Neural cell (in vitro differentiated cells): ENCODE results near the gene NEURL1. TPM values are rescaled to one million over a fixed set of nuclear protein-coding genes. Genes with fewer than 3 reads are reported as not detected.

Source experiments
- H2AFZ ChIP-seq: fragments of 200-600, 300-800 bp; sonication (generic), shearing (Covaris generic); 2 replicates; pipeline ENCODE4 v1.6.0; 2014; ENCODE audit warnings: low read depth, mild to moderate bottlenecking, antibody characterized with exemption, low read length, moderate library complexity
- H3F3A ChIP-seq: fragments of 200-600 bp; shearing (Covaris generic); 2 replicates; pipeline ENCODE4 v1.6.1; 2016; ENCODE audit warnings: mild to moderate bottlenecking, moderate library complexity, mixed read lengths, antibody characterized with exemption, low read length; ENCODE audit not compliant: insufficient read depth, poor library complexity, severe bottlenecking
- H3K27ac ChIP-seq: fragments of 200-600, 300-800 bp; sonication (generic), shearing (Covaris generic); 2 replicates; pipeline ENCODE4 v1.5.1; 2014; ENCODE audit warnings: mild to moderate bottlenecking, low read length, moderate library complexity
- H3K27me3 ChIP-seq: fragments of 300-800, 200-600 bp; sonication (generic), shearing (Covaris generic); 2 replicates; pipeline ENCODE4 v1.6.0; 2014; ENCODE audit warnings: mild to moderate bottlenecking, low read depth, low read length, moderate library complexity; ENCODE audit not compliant: insufficient read depth
- H3K36me3 ChIP-seq: fragments of 300-800, 200-600 bp; sonication (generic), shearing (Covaris generic); 2 replicates; pipeline ENCODE4 v1.5.1; 2014; ENCODE audit warnings: mild to moderate bottlenecking, antibody characterized with exemption, low read length, moderate library complexity; ENCODE audit not compliant: insufficient read depth
- H3K4me2 ChIP-seq: fragments of 300-800, 200-600 bp; sonication (generic), shearing (Covaris generic); 2 replicates; pipeline ENCODE4 v1.6.0; 2014; ENCODE audit warnings: mild to moderate bottlenecking, low read length
- H3K4me3 ChIP-seq: fragments of 300-800, 200-600 bp; sonication (generic), shearing (Covaris generic); 2 replicates; pipeline ENCODE4 v1.5.1; 2014; ENCODE audit warnings: mild to moderate bottlenecking, low read length, moderate library complexity
- H3K79me2 ChIP-seq: fragments of 200-600 bp; shearing (Covaris generic); replicated peaks from 2 replicates; pipeline ENCODE4 v1.6.0; 2014; ENCODE audit warnings: mild to moderate bottlenecking, low read length, moderate library complexity; ENCODE audit not compliant: insufficient read depth
- H3K9ac ChIP-seq: fragments of 300-800, 200-600 bp; sonication (generic), shearing (Covaris generic); 2 replicates; pipeline ENCODE4 v1.6.1; 2016; ENCODE audit warnings: mild to moderate bottlenecking, low read length, mixed read lengths
- H3K9me2 ChIP-seq: fragments of 200-600 bp; shearing (Covaris generic); 2 replicates; pipeline ENCODE4 v1.6.1; 2016; ENCODE audit warnings: mild to moderate bottlenecking, low read length, mixed read lengths; ENCODE audit not compliant: insufficient read depth
- H3K9me3 ChIP-seq: fragments of 200-600, 300-800 bp; sonication (generic), shearing (Covaris generic); 2 replicates; pipeline ENCODE4 v1.6.1; 2016; ENCODE audit warnings: mild to moderate bottlenecking, mixed run types, low read length, moderate library complexity, mixed read lengths
- H4K20me1 ChIP-seq: fragments of 200-600 bp; shearing (Covaris generic); 2 replicates; pipeline ENCODE4 v1.6.1; 2016; ENCODE audit warnings: mild to moderate bottlenecking, mixed run types; ENCODE audit not compliant: insufficient read depth
- EP300 ChIP-seq: fragments of 450-650 bp; conservative IDR thresholded peaks from 2 replicates; pipeline ENCODE4 v1.6.1; 2014; ENCODE audit warnings: antibody characterized with exemption, mild to moderate bottlenecking, moderate library complexity; ENCODE audit not compliant: poor library complexity, severe bottlenecking
- EZH2 ChIP-seq: fragments of 200-600, 300-800 bp; shearing (Covaris generic), sonication (generic); IDR thresholded peaks from 2 replicates; pipeline ENCODE4 v1.6.1; 2014; ENCODE audit warnings: antibody characterized with exemption, low read length, borderline replicate concordance, mild to moderate bottlenecking; ENCODE audit not compliant: insufficient read depth, poor library complexity, severe bottlenecking
- MXI1 ChIP-seq: fragments of 450-650 bp; conservative IDR thresholded peaks from 2 replicates; pipeline ENCODE4 v1.6.1; 2014; ENCODE audit warnings: antibody characterized with exemption, mild to moderate bottlenecking; ENCODE audit not compliant: poor library complexity, severe bottlenecking
- POLR2AphosphoS5 ChIP-seq: IDR thresholded peaks from 2 replicates; pipeline ENCODE4 v1.6.1; 2012
- RAD21 ChIP-seq: fragments of 450-650 bp; conservative IDR thresholded peaks from 2 replicates; pipeline ENCODE4 v1.6.1; 2014; ENCODE audit warnings: antibody characterized with exemption, mild to moderate bottlenecking, moderate library complexity
- TAF1 ChIP-seq: IDR thresholded peaks from 2 replicates; pipeline ENCODE4 v1.6.1; 2012; ENCODE audit warnings: low read depth
- polyA plus RNA-seq: library from polyadenylated mRNA; depleted of rRNA; stranded (reverse); fragments of >200 nt; gene quantifications from 2 replicates; pipeline ENCODE4 v1.2.3, GENCODE V29; 2014
- TF ChIP-seq, protein P1 (sequence below): IDR thresholded peaks from 2 replicates; pipeline ENCODE4 v1.6.1; 2012; ENCODE audit warnings: borderline replicate concordance

Gene NEURL1
- polyA plus RNA-seq, 1 donor from 2014 or later = 12.3 TPM

DNA sequence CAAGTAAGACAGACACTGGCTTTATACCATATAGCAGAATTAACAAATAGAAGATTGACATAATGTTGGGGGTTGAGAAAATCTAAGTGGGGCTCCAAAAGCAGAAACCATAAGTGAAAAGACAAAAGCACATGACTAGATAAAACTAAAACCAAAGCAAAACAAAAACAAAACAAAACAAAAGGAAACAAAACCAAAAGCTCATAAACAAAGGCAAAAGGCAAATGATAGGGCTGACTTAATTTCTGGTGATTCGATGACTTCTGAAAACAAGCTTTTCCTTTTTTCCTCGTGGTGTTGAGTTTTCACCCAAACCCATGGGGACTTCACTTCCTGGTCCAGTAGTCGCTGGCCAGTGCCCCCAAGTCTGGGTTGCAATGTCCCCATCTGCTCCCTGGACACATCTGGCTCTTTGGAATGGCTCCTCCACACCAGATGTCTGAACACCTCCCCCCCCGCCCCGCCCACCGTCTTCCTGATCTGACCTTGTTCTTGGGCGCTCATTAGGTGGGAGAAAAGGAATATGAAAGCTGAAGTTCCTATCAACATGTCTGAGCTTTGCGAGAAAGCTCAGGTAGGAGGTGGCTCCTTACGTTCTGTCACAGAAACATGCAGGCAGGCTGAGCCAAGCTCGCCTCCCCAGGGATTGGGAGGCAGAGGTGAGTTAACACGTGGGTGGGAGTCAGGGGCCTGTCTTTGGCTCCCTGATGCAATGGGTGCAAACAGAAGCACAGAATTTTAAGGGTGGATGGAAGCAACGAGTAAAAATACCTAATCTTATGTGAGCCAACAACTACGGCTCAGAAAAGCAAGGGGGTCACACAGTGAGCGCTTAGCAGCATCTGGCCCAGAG, 121.0 kb downstream of the NEURL1 start:
- H3F3A ChIP-seq = no peaks in the 10 kb centered on the region
- H3K4me3 ChIP-seq = no peak overlapping the region
- no peaks in the 10 kb centered on the region for H3K36me3 ChIP-seq
- H3K9ac ChIP-seq = no peak overlapping the region
- TF ChIP-seq TAF1 = no peak
- TF ChIP-seq MXI1 = no peak
- TF ChIP-seq EZH2 = no peak
- TF ChIP-seq RAD21 = no peak
- TF ChIP-seq, protein P1, sequence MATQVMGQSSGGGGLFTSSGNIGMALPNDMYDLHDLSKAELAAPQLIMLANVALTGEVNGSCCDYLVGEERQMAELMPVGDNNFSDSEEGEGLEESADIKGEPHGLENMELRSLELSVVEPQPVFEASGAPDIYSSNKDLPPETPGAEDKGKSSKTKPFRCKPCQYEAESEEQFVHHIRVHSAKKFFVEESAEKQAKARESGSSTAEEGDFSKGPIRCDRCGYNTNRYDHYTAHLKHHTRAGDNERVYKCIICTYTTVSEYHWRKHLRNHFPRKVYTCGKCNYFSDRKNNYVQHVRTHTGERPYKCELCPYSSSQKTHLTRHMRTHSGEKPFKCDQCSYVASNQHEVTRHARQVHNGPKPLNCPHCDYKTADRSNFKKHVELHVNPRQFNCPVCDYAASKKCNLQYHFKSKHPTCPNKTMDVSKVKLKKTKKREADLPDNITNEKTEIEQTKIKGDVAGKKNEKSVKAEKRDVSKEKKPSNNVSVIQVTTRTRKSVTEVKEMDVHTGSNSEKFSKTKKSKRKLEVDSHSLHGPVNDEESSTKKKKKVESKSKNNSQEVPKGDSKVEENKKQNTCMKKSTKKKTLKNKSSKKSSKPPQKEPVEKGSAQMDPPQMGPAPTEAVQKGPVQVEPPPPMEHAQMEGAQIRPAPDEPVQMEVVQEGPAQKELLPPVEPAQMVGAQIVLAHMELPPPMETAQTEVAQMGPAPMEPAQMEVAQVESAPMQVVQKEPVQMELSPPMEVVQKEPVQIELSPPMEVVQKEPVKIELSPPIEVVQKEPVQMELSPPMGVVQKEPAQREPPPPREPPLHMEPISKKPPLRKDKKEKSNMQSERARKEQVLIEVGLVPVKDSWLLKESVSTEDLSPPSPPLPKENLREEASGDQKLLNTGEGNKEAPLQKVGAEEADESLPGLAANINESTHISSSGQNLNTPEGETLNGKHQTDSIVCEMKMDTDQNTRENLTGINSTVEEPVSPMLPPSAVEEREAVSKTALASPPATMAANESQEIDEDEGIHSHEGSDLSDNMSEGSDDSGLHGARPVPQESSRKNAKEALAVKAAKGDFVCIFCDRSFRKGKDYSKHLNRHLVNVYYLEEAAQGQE = no peak
- TF ChIP-seq EP300 = no peak
- H3K79me2 ChIP-seq = no peaks in the 10 kb centered on the region
- no peaks in the 10 kb centered on the region for H3K9me2 ChIP-seq
- H3K9me3 ChIP-seq = no peaks in the 10 kb centered on the region
- H3K4me2 ChIP-seq = no peak overlapping the region
- H4K20me1 ChIP-seq = no peaks in the 10 kb centered on the region
- no peak overlapping the region for H2AFZ ChIP-seq
- H3K27me3 ChIP-seq = no peaks in the 10 kb centered on the region
- H3K27ac ChIP-seq = no peak overlapping the region

DNA sequence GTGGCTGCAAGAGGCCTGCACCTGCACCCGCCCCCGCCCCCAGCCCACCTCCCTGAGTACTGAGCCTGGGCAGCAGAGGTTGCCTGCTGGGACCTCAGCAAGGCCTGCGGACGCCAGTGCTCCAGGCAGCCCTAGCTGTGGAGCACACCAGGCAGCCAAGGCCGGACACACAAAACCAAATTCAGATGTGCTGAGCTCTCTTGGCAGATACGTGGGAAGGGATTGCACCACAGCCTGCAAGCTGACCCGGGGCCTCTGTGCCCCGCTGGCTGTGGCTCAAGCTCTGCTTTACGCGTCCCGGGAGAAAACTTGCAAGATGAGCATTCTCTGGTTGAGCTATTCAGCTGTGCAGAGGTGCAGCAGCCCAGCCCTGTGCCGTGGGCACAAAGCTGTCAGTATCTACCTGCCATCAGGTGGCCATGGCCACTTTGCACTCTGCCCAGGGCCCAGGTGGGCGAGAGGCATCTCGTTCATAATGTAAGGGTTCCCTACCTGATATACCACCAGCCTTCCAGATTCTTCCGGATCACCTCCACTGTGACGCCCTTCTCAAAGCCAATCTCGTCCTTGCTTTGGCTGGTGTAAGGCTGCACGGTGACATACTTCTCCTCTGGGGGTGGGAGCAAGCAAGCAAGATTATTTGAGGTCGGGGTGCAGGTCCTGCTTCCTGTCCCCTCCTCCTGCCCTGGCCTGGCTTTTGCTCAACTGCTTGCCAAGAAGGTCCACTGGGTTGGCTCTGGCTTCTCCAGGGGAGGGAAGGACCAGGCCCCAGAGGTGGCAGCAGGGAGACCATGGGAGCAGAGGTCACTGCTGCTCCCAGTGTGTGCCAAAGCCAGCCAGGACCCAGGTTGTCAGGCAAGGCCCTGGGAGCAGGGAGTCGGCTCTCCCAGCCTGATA, 123.4 kb downstream of the NEURL1 start:
- Histone ChIP-seq H3K36me3 (no peaks in the 10 kb centered on the region), H3K9me2 (no peaks in the 10 kb centered on the region), H2AFZ (no peak overlapping the region), H4K20me1 (no peaks in the 10 kb centered on the region), H3K4me3 (no peak overlapping the region), H3K9ac (no peak overlapping the region), H3K27ac (no peak overlapping the region), H3K9me3 (no peaks in the 10 kb centered on the region), H3F3A (no peaks in the 10 kb centered on the region), H3K4me2 (no peak overlapping the region), H3K27me3 (no peaks in the 10 kb centered on the region), H3K79me2 (no peaks in the 10 kb centered on the region)
- TF ChIP-seq EP300 (no peak), TAF1 (no peak), POLR2AphosphoS5 (no peak)
